DOHH2 (cell line): ENCODE data around the gene AMIGO2.

Experiments
- H3F3A ChIP-seq: fragments of 200-600 bp; sonication (generic), shearing (Covaris generic); 2 replicates; pipeline ENCODE4 v1.6.0; 2016; ENCODE audit warnings: antibody characterized with exemption, mild to moderate bottlenecking; ENCODE audit not compliant: control insufficient read depth, insufficient read depth
- H3K27ac ChIP-seq: fragments of 200-600 bp; sonication (generic); 2 replicates; pipeline ENCODE4 v1.5.1; 2014; ENCODE audit warnings: low read depth, mild to moderate bottlenecking, low read length, moderate library complexity
- H3K27me3 ChIP-seq: fragments of 200-600 bp; sonication (generic); 2 replicates; pipeline ENCODE4 v1.6.1; 2014; ENCODE audit warnings: mild to moderate bottlenecking, low read length, mixed read lengths; ENCODE audit not compliant: control insufficient read depth
- H3K36me3 ChIP-seq: fragments of 200-600 bp; sonication (generic); 2 replicates; pipeline ENCODE4 v1.6.1; 2014; ENCODE audit warnings: mild to moderate bottlenecking, low read length, moderate library complexity, mixed read lengths; ENCODE audit not compliant: control insufficient read depth
- H3K4me1 ChIP-seq: fragments of 200-600 bp; sonication (generic); 2 replicates; pipeline ENCODE4 v1.6.1; 2014; ENCODE audit warnings: mild to moderate bottlenecking, low read length, mixed read lengths; ENCODE audit not compliant: control insufficient read depth
- H3K4me2 ChIP-seq: fragments of 200-600 bp; sonication (generic); 2 replicates; pipeline ENCODE4 v1.6.0; 2014; ENCODE audit warnings: mild to moderate bottlenecking, low read length, moderate library complexity
- H3K4me3 ChIP-seq: fragments of 200-600 bp; sonication (generic); 2 replicates; pipeline ENCODE4 v1.5.1; 2014; ENCODE audit warnings: mild to moderate bottlenecking, low read length, mixed read lengths
- H3K79me2 ChIP-seq: fragments of 200-600 bp; sonication (generic); 2 replicates; pipeline ENCODE4 v1.6.1; 2014; ENCODE audit warnings: mild to moderate bottlenecking, low read length, mixed read lengths; ENCODE audit not compliant: control insufficient read depth
- H3K9me2 ChIP-seq: fragments of 200-600 bp; sonication (generic); replicated peaks from 2 replicates; pipeline ENCODE4 v1.6.1; 2014; ENCODE audit warnings: mild to moderate bottlenecking, low read length, mixed read lengths; ENCODE audit not compliant: control insufficient read depth
- H3K9me3 ChIP-seq: fragments of 200-600 bp; sonication (generic); 2 replicates; pipeline ENCODE4 v1.6.1; 2014; ENCODE audit warnings: antibody characterized with exemption, low read length, mixed read lengths; ENCODE audit not compliant: control insufficient read depth, insufficient read depth
- H4K20me1 ChIP-seq: fragments of 200-600 bp; sonication (generic); 2 replicates; pipeline ENCODE4 v1.6.0; 2014; ENCODE audit warnings: low read depth, mild to moderate bottlenecking, antibody characterized with exemption, low read length, moderate library complexity; ENCODE audit not compliant: control insufficient read depth, insufficient read depth
- EZH2phosphoT487 ChIP-seq: fragments of 200-600 bp; sonication (generic); IDR thresholded peaks from 2 replicates; pipeline ENCODE4 v1.6.1; 2017; ENCODE audit warnings: borderline replicate concordance, mild to moderate bottlenecking, antibody characterized with exemption, low read length, moderate library complexity, mixed read lengths
- TF ChIP-seq, protein P1 (sequence below): fragments of 200-600 bp; sonication (generic); IDR thresholded peaks from one replicate; pipeline ENCODE4 v1.5.1; 2014; ENCODE audit warnings: antibody characterized with exemption, mild to moderate bottlenecking, low read depth, low read length; ENCODE audit not compliant: poor library complexity, severe bottlenecking

Gene AMIGO2

GRCh38 chr12:47075192-47076084 lies 4.3 kb downstream of the AMIGO2 start:
- Histone ChIP-seq H3K27ac (no peak overlapping the region), H3K4me1 (peaks cover 15% of the 10 kb centered on the region), H3K4me2 (no peak overlapping the region), H3K36me3 (no peaks in the 10 kb centered on the region), H3K9me2 (no peaks in the 10 kb centered on the region), H3K9me3 (no peaks in the 10 kb centered on the region), H3F3A (no peaks in the 10 kb centered on the region), H3K79me2 (no peaks in the 10 kb centered on the region), H3K4me3 (no peak overlapping the region), H3K27me3 (peaks cover 32% of the 10 kb centered on the region), H4K20me1 (no peaks in the 10 kb centered on the region)
- no peak for TF ChIP-seq EZH2phosphoT487
- TF ChIP-seq, protein P1, sequence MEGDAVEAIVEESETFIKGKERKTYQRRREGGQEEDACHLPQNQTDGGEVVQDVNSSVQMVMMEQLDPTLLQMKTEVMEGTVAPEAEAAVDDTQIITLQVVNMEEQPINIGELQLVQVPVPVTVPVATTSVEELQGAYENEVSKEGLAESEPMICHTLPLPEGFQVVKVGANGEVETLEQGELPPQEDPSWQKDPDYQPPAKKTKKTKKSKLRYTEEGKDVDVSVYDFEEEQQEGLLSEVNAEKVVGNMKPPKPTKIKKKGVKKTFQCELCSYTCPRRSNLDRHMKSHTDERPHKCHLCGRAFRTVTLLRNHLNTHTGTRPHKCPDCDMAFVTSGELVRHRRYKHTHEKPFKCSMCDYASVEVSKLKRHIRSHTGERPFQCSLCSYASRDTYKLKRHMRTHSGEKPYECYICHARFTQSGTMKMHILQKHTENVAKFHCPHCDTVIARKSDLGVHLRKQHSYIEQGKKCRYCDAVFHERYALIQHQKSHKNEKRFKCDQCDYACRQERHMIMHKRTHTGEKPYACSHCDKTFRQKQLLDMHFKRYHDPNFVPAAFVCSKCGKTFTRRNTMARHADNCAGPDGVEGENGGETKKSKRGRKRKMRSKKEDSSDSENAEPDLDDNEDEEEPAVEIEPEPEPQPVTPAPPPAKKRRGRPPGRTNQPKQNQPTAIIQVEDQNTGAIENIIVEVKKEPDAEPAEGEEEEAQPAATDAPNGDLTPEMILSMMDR, result no peak

DNA sequence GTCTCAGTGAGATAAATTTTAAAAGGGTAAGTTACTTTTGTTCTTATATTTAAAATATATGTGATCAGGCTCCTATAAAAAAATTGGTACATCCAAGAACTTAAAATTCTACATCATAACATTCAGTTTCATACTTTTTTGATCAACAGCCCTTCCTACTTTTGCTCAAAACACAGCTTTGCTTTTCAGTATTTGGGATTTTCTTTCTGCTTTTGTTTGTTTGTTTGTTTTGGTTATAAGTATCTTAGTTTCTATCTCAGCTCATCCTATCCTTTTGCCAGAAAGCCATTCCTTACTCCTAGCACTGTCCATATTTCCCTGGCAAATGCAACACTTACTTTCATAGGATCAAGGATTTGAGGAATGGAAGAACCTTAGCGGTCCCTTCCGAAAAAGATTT lies 5.0 kb downstream of the AMIGO2 start:
- TF ChIP-seq, protein P1, result no peak
- no peak for TF ChIP-seq EZH2phosphoT487
- H3K36me3 ChIP-seq, result no peaks in the 10 kb centered on the region
- no peaks in the 10 kb centered on the region for H3K9me2 ChIP-seq
- no peaks in the 10 kb centered on the region for H3K79me2 ChIP-seq
- no peaks in the 10 kb centered on the region for H3K9me3 ChIP-seq
- H3K4me3 ChIP-seq, result no peak overlapping the region
- peaks cover 25% of the 10 kb centered on the region for H3K27me3 ChIP-seq
- H3F3A ChIP-seq, result no peaks in the 10 kb centered on the region
- H4K20me1 ChIP-seq, result no peaks in the 10 kb centered on the region
- no peak overlapping the region for H3K27ac ChIP-seq
- H3K4me2 ChIP-seq, result no peak overlapping the region
- H3K4me1 ChIP-seq, result peaks cover 8% of the 10 kb centered on the region

DNA sequence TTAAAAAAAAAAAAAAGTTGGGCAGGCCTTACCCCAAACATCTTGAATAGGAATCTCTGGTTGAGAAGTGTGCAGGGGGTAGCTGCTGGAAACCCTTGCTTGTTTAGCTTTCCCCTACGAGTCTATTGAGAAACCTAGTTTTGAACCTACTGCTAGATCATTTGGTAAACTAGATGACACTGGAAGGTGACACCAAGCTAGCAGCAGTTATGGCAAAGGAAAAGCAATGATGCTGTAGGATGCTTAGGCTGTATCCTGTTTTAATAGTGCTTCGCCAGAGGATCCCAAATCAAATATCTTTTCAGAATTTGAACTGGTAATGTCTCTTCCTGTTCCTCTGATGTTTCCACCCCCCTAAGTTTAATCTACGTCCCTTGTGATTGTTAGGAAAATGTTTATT lies 5.8 kb downstream of the AMIGO2 start:
- H3K79me2 ChIP-seq, result no peaks in the 10 kb centered on the region
- no peaks in the 10 kb centered on the region for H3F3A ChIP-seq
- TF ChIP-seq, protein P1, result no peak
- TF ChIP-seq EZH2phosphoT487, result no peak
- no peaks in the 10 kb centered on the region for H4K20me1 ChIP-seq
- H3K4me3 ChIP-seq, result no peak overlapping the region
- no peaks in the 10 kb centered on the region for H3K9me3 ChIP-seq
- H3K36me3 ChIP-seq, result no peaks in the 10 kb centered on the region
- H3K9me2 ChIP-seq, result no peaks in the 10 kb centered on the region
- H3K4me1 ChIP-seq, result peaks cover 4% of the 10 kb centered on the region
- peaks cover 20% of the 10 kb centered on the region for H3K27me3 ChIP-seq
- no peak overlapping the region for H3K27ac ChIP-seq
- H3K4me2 ChIP-seq, result no peak overlapping the region
